Activated B cell treated with CpG ODN at 0.5 μM for 24 hours (primary cell): ENCODE data around the gene GCNT2. TPM values are rescaled to one million over a fixed set of nuclear protein-coding genes. Genes with fewer than 3 reads are reported as not detected.

Experiments
- ATAC-seq: fragments of 200-7000 bp; cut with Tn5 transposase; one replicate; pipeline ENCODE4 v1.10.0; 2021; ENCODE audit warnings: low read depth, mild to moderate bottlenecking, moderate library complexity
- CTCF ChIA-PET: fragments of 350-600 bp; sonication (Branson Sonifier 250); formaldehyde crosslinking; loops from one replicate; lab custom pipeline; 2021; ENCODE audit warnings: antibody characterized with exemption; lab: Charles Lee
- POLR2A ChIA-PET: fragments of 350-600 bp; sonication (Branson Sonifier 250); formaldehyde crosslinking; loops from one replicate; lab custom pipeline; 2021; ENCODE audit warnings: antibody characterized with exemption; lab: Charles Lee
- DNase-seq: peaks from one replicate; pipeline ENCODE4 v3.0.0; 2022
- H3K27ac Mint-ChIP-seq: one replicate; pipeline ENCODE4 v1.8.0; 2020; ENCODE audit warnings: mixed read lengths
- H3K27me3 Mint-ChIP-seq: one replicate; pipeline ENCODE4 v1.8.0; 2021; ENCODE audit warnings: mixed read lengths
- H3K36me3 Mint-ChIP-seq: one replicate; pipeline ENCODE4 v1.8.0; 2021; ENCODE audit warnings: low read depth, mixed read lengths
- H3K4me1 Mint-ChIP-seq: one replicate; pipeline ENCODE4 v1.8.0; 2021; ENCODE audit warnings: mixed read lengths
- H3K4me3 Mint-ChIP-seq: one replicate; pipeline ENCODE4 v1.8.0; 2020; ENCODE audit warnings: mild to moderate bottlenecking, mixed read lengths
- H3K9me3 Mint-ChIP-seq: one replicate; pipeline ENCODE4 v1.8.0; 2020; ENCODE audit warnings: mixed read lengths
- intact Hi-C: fragments of 100-400 bp; cut with micrococcal nuclease; formaldehyde crosslinking; loops from one replicate; pipeline ENCODE4 v1.15.1; 2024
- total RNA-seq: library from RNA; stranded (reverse); gene quantifications from 2 replicates; pipeline ENCODE4 v1.2.3, GENCODE V29; 2022
- TF ChIP-seq, protein P1 (sequence below): fragments of 200-600 bp; IDR thresholded peaks from one replicate; pipeline ENCODE4 v1.8.0; 2022; ENCODE audit warnings: antibody characterized with exemption, mild to moderate bottlenecking

Gene GCNT2
- total RNA-seq, 1 donor from 2014 or later, result 25.9 TPM

GRCh38 chr6:10633216-10633615 is 112.1 kb downstream of the GCNT2 start:
- ATAC-seq, result peak; percentile 85

GRCh38 chr6:10640412-10640811 is 119.3 kb downstream of the GCNT2 start:
- H3K36me3 Mint-ChIP-seq, result no peaks in the 10 kb centered on the region
- intact Hi-C loops, result no loop called here
- ChIA-PET POLR2A (no interaction called here), CTCF (no interaction called here)
- TF ChIP-seq, protein P1, sequence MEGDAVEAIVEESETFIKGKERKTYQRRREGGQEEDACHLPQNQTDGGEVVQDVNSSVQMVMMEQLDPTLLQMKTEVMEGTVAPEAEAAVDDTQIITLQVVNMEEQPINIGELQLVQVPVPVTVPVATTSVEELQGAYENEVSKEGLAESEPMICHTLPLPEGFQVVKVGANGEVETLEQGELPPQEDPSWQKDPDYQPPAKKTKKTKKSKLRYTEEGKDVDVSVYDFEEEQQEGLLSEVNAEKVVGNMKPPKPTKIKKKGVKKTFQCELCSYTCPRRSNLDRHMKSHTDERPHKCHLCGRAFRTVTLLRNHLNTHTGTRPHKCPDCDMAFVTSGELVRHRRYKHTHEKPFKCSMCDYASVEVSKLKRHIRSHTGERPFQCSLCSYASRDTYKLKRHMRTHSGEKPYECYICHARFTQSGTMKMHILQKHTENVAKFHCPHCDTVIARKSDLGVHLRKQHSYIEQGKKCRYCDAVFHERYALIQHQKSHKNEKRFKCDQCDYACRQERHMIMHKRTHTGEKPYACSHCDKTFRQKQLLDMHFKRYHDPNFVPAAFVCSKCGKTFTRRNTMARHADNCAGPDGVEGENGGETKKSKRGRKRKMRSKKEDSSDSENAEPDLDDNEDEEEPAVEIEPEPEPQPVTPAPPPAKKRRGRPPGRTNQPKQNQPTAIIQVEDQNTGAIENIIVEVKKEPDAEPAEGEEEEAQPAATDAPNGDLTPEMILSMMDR, result no peak
- no peak for ATAC-seq
- no peak overlapping the region for H3K27ac Mint-ChIP-seq
- H3K27me3 Mint-ChIP-seq, result no peaks in the 10 kb centered on the region
- no peaks in the 10 kb centered on the region for H3K9me3 Mint-ChIP-seq
- H3K4me1 Mint-ChIP-seq, result peaks cover 34% of the 10 kb centered on the region
- no peak for DNase-seq
- H3K4me3 Mint-ChIP-seq, result no peak overlapping the region

More at GRCh38 chr6:10633216-10633615, 112.1 kb downstream of the GCNT2 start:
- ChIA-PET CTCF (no interaction called here), POLR2A (no interaction called here)
- Mint-ChIP-seq H3K9me3 (no peaks in the 10 kb centered on the region), H3K27me3 (no peaks in the 10 kb centered on the region), H3K4me1 (peaks cover 13% of the 10 kb centered on the region), H3K4me3 (no peak overlapping the region), H3K27ac (no peak overlapping the region), H3K36me3 (peaks cover 6% of the 10 kb centered on the region)
- intact Hi-C loops, result no loop called here
- TF ChIP-seq, protein P1, result no peak
- DNase-seq, result no peak

GRCh38 chr6:10641528-10641927 is 120.4 kb downstream of the GCNT2 start:
- DNase-seq, result no peak
- H3K4me3 Mint-ChIP-seq, result no peak overlapping the region
- CTCF ChIA-PET, result no interaction called here

GRCh38 chr6:10643201-10643651 is 122.1 kb downstream of the GCNT2 start:
- DNase-seq, result no peak
- H3K9me3 Mint-ChIP-seq, result no peaks in the 10 kb centered on the region
- peak overlapping the region; percentile 55 for H3K4me3 Mint-ChIP-seq
- H3K27ac Mint-ChIP-seq, result peak overlapping the region; percentile 15
- TF ChIP-seq, protein P1, result no peak
- H3K27me3 Mint-ChIP-seq, result no peaks in the 10 kb centered on the region
- ChIA-PET CTCF (interaction anchor here (0.6 to 1.0 kb wide), 2 partner anchors 52 to 132 kb away, joined by 3 read pairs; partner anchors contain the start of gene PAK1IP1), POLR2A (interaction anchor here (0.8 to 1.2 kb wide), 2 partner anchors 16 to 120 kb away, joined by 3 to 4 read pairs; no protein-coding TSS in a partner anchor)
- no peaks in the 10 kb centered on the region for H3K36me3 Mint-ChIP-seq
- ATAC-seq, result peak; percentile 91
- intact Hi-C loops, result loop anchor here (2.0 kb wide), 2 partner anchors 52 to 108 kb away; partner anchors contain the start of genes C6orf52 and PAK1IP1
- H3K4me1 Mint-ChIP-seq, result peaks cover 28% of the 10 kb centered on the region

More at GRCh38 chr6:10641528-10641927, 120.4 kb downstream of the GCNT2 start:
- H3K36me3 Mint-ChIP-seq, result no peaks in the 10 kb centered on the region
- H3K9me3 Mint-ChIP-seq, result no peaks in the 10 kb centered on the region
- no peak for ATAC-seq
- intact Hi-C loops, result no loop called here
- peaks cover 35% of the 10 kb centered on the region for H3K4me1 Mint-ChIP-seq
- POLR2A ChIA-PET, result no interaction called here
- no peak overlapping the region for H3K27ac Mint-ChIP-seq
- H3K27me3 Mint-ChIP-seq, result no peaks in the 10 kb centered on the region
- TF ChIP-seq, protein P1, result no peak

DNA sequence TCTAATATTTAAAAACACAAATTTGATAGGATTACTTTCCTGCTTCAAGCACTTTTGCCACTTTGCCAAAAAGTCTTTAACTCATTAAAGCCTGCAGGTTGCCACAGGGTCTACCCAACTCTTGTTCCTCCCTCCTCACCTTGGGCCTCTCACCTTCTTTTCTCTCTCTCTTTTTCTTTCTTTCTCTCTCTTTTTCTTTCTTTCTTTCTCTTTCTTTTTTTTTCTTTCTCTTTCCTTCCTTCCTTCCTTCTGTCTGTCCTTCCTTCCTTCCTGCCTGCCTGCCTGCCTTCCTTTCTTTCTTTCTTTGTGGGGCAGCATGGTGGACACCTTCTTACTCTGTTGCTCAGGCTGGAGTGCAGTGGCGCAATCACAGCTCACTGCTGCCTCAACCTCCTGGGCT is 123.1 kb downstream of the GCNT2 start:
- Mint-ChIP-seq H3K27ac (no peak overlapping the region), H3K36me3 (no peaks in the 10 kb centered on the region), H3K4me1 (peaks cover 28% of the 10 kb centered on the region), H3K27me3 (no peaks in the 10 kb centered on the region), H3K4me3 (no peak overlapping the region), H3K9me3 (no peaks in the 10 kb centered on the region)
- POLR2A ChIA-PET, result interaction anchor here (1.2 kb wide), 1 partner anchor 15 kb away, joined by 3 read pairs; no protein-coding TSS in a partner anchor
- intact Hi-C loops, result no loop called here
- TF ChIP-seq, protein P1, result no peak
- CTCF ChIA-PET, result interaction anchor here (1.0 kb wide), 1 partner anchor 133 kb away, joined by 3 read pairs; no protein-coding TSS in a partner anchor
- ATAC-seq, result no peak
- DNase-seq, result no peak
